Activated naive CD8-positive, alpha-beta T cell (primary cell): Measurements from ENCODE around the gene CFAP54.
"Not testable (repeated sequence)": the region's sequence is repeated elsewhere in the genome, so short reads cannot be mapped to it uniquely, and the experiment has no call there.

ENCODE experiments used
- H3K27ac Mint-ChIP-seq: one replicate; pipeline ENCODE4 v1.8.0; 2021; ENCODE audit warnings: mixed read lengths
- H3K27me3 Mint-ChIP-seq: one replicate; pipeline ENCODE4 v1.8.0; 2021; ENCODE audit warnings: mixed read lengths
- H3K36me3 Mint-ChIP-seq: one replicate; pipeline ENCODE4 v1.8.0; 2021; ENCODE audit warnings: mixed read lengths
- H3K4me1 Mint-ChIP-seq: one replicate; pipeline ENCODE4 v1.8.0; 2021; ENCODE audit warnings: low read depth, mixed read lengths
- H3K4me3 Mint-ChIP-seq: one replicate; pipeline ENCODE4 v1.8.0; 2021; ENCODE audit warnings: mild to moderate bottlenecking, mixed read lengths
- H3K9me3 Mint-ChIP-seq: one replicate; pipeline ENCODE4 v1.8.0; 2021; ENCODE audit warnings: low read depth, mixed read lengths

CFAP54 gene

GRCh38 chr12:96465896-96466295 is 23.5 kb upstream of the CFAP54 start:
- H3K9me3 Mint-ChIP-seq = peaks cover 5% of the 10 kb centered on the region
- no peak overlapping the region for H3K4me3 Mint-ChIP-seq
- no peaks in the 10 kb centered on the region for H3K4me1 Mint-ChIP-seq
- H3K36me3 Mint-ChIP-seq = no peaks in the 10 kb centered on the region
- H3K27ac Mint-ChIP-seq = no peak overlapping the region
- H3K27me3 Mint-ChIP-seq = no peaks in the 10 kb centered on the region

GRCh38 chr12:96466939-96467751 is 22.2 kb upstream of the CFAP54 start:
- Mint-ChIP-seq H3K4me3 (no peak overlapping the region), H3K9me3 (peaks cover 5% of the 10 kb centered on the region), H3K4me1 (no peaks in the 10 kb centered on the region)

GRCh38 chr12:96471368-96472050 is 17.9 kb upstream of the CFAP54 start:
- Mint-ChIP-seq H3K36me3 (no peaks in the 10 kb centered on the region), H3K4me1 (no peaks in the 10 kb centered on the region), H3K27me3 (no peaks in the 10 kb centered on the region), H3K27ac (no peak overlapping the region), H3K9me3 (peaks cover 5% of the 10 kb centered on the region), H3K4me3 (no peak overlapping the region)

More at GRCh38 chr12:96466939-96467751, 22.2 kb upstream of the CFAP54 start:
- no peaks in the 10 kb centered on the region for H3K36me3 Mint-ChIP-seq
- no peak overlapping the region for H3K27ac Mint-ChIP-seq
- H3K27me3 Mint-ChIP-seq = no peaks in the 10 kb centered on the region

GRCh38 chr12:96472384-96472783 is 17.0 kb upstream of the CFAP54 start:
- no peak overlapping the region for H3K27ac Mint-ChIP-seq
- no peaks in the 10 kb centered on the region for H3K27me3 Mint-ChIP-seq
- no peaks in the 10 kb centered on the region for H3K4me1 Mint-ChIP-seq
- H3K4me3 Mint-ChIP-seq = no peak overlapping the region
- peaks cover 5% of the 10 kb centered on the region for H3K9me3 Mint-ChIP-seq
- H3K36me3 Mint-ChIP-seq = no peaks in the 10 kb centered on the region

- no peak overlapping the region for H3K4me3 Mint-ChIP-seq
- H3K36me3 Mint-ChIP-seq = no peaks in the 10 kb centered on the region
- H3K27me3 Mint-ChIP-seq = no peaks in the 10 kb centered on the region
- H3K9me3 Mint-ChIP-seq = peaks cover 5% of the 10 kb centered on the region
- no peaks in the 10 kb centered on the region for H3K4me1 Mint-ChIP-seq
- H3K27ac Mint-ChIP-seq = no peak overlapping the region
Observed at GRCh38 chr12:96473394-96474093, 15.8 kb upstream of the CFAP54 start.

- H3K4me3 Mint-ChIP-seq = no peak overlapping the region
- H3K36me3 Mint-ChIP-seq = no peaks in the 10 kb centered on the region
- no peak overlapping the region for H3K27ac Mint-ChIP-seq
Observed at GRCh38 chr12:96474206-96474605, 15.2 kb upstream of the CFAP54 start.

GRCh38 chr12:96478011-96478410 is 11.4 kb upstream of the CFAP54 start:
- Mint-ChIP-seq H3K27me3 (no peaks in the 10 kb centered on the region), H3K9me3 (no peaks in the 10 kb centered on the region), H3K4me1 (no peaks in the 10 kb centered on the region), H3K36me3 (no peaks in the 10 kb centered on the region), H3K4me3 (no peak overlapping the region), H3K27ac (no peak overlapping the region)

More at GRCh38 chr12:96474206-96474605, 15.2 kb upstream of the CFAP54 start:
- no peaks in the 10 kb centered on the region for H3K27me3 Mint-ChIP-seq
- no peaks in the 10 kb centered on the region for H3K4me1 Mint-ChIP-seq
- H3K9me3 Mint-ChIP-seq = peaks cover 5% of the 10 kb centered on the region

- H3K4me3 Mint-ChIP-seq = no peak overlapping the region
- no peaks in the 10 kb centered on the region for H3K27me3 Mint-ChIP-seq
- H3K4me1 Mint-ChIP-seq = peaks cover 13% of the 10 kb centered on the region
- H3K9me3 Mint-ChIP-seq = no peaks in the 10 kb centered on the region
- no peak overlapping the region for H3K27ac Mint-ChIP-seq
- no peaks in the 10 kb centered on the region for H3K36me3 Mint-ChIP-seq
Observed at GRCh38 chr12:96482086-96482485, 7.3 kb upstream of the CFAP54 start.

GRCh38 chr12:96483116-96483515 is 6.3 kb upstream of the CFAP54 start:
- H3K36me3 Mint-ChIP-seq = no peaks in the 10 kb centered on the region
- H3K27ac Mint-ChIP-seq = no peak overlapping the region
- peaks cover 19% of the 10 kb centered on the region for H3K4me1 Mint-ChIP-seq
- H3K4me3 Mint-ChIP-seq = no peak overlapping the region
- no peaks in the 10 kb centered on the region for H3K27me3 Mint-ChIP-seq
- no peaks in the 10 kb centered on the region for H3K9me3 Mint-ChIP-seq

- no peaks in the 10 kb centered on the region for H3K9me3 Mint-ChIP-seq
- no peaks in the 10 kb centered on the region for H3K36me3 Mint-ChIP-seq
- H3K27ac Mint-ChIP-seq = no peak overlapping the region
- H3K4me1 Mint-ChIP-seq = peaks cover 29% of the 10 kb centered on the region
- no peaks in the 10 kb centered on the region for H3K27me3 Mint-ChIP-seq
- no peak overlapping the region for H3K4me3 Mint-ChIP-seq
Observed at GRCh38 chr12:96486751-96487613, 2.4 kb upstream of the CFAP54 start.

GRCh38 chr12:96487634-96488033 is 1.7 kb upstream of the CFAP54 start:
- H3K4me1 Mint-ChIP-seq = peaks cover 29% of the 10 kb centered on the region
- no peak overlapping the region for H3K4me3 Mint-ChIP-seq
- H3K27ac Mint-ChIP-seq = no peak overlapping the region
- H3K36me3 Mint-ChIP-seq = no peaks in the 10 kb centered on the region
- no peaks in the 10 kb centered on the region for H3K9me3 Mint-ChIP-seq
- H3K27me3 Mint-ChIP-seq = no peaks in the 10 kb centered on the region

- H3K4me1 Mint-ChIP-seq = peaks cover 14% of the 10 kb centered on the region
- no peak overlapping the region for H3K4me3 Mint-ChIP-seq
- H3K36me3 Mint-ChIP-seq = no peaks in the 10 kb centered on the region
- no peaks in the 10 kb centered on the region for H3K27me3 Mint-ChIP-seq
- H3K27ac Mint-ChIP-seq = no peak overlapping the region
- no peaks in the 10 kb centered on the region for H3K9me3 Mint-ChIP-seq
Observed at GRCh38 chr12:96493106-96493505, 3.7 kb downstream of the CFAP54 start.

- not testable (repeated sequence) for H3K36me3 Mint-ChIP-seq, H3K4me1 Mint-ChIP-seq, H3K4me3 Mint-ChIP-seq, H3K27me3 Mint-ChIP-seq, H3K9me3 Mint-ChIP-seq, H3K27ac Mint-ChIP-seq
Observed at GRCh38 chr12:96494154-96494553, 4.8 kb downstream of the CFAP54 start.

GRCh38 chr12:96495155-96495554 is 5.8 kb downstream of the CFAP54 start:
- no peaks in the 10 kb centered on the region for H3K36me3 Mint-ChIP-seq
- H3K4me3 Mint-ChIP-seq = no peak overlapping the region
- H3K27me3 Mint-ChIP-seq = no peaks in the 10 kb centered on the region
- no peaks in the 10 kb centered on the region for H3K9me3 Mint-ChIP-seq
- H3K4me1 Mint-ChIP-seq = peaks cover 7% of the 10 kb centered on the region
- H3K27ac Mint-ChIP-seq = no peak overlapping the region
